SK-N-MC (cell line): Measurements from ENCODE around the gene MAP3K15.

ENCODE experiments used
- EZH2 ChIP-seq: fragments of 200-600 bp; sonication (generic); IDR thresholded peaks from one replicate; pipeline ENCODE4 v1.6.1; 2017; ENCODE audit warnings: antibody characterized with exemption
- POLR2AphosphoS5 ChIP-seq: IDR thresholded peaks from 2 replicates; pipeline ENCODE4 v1.6.1; 2012; ENCODE audit warnings: mild to moderate bottlenecking, low read depth, low read length, borderline replicate concordance

GRCh38 chrX:19446397-19446796, 68.9 kb downstream of the MAP3K15 start:
- no peak for TF ChIP-seq POLR2AphosphoS5
- no peak for TF ChIP-seq EZH2
